ENCODE data around the gene MAP4K2.
"Not testable (repeated sequence)": the region's sequence is repeated elsewhere in the genome, so short reads cannot be mapped to it uniquely, and the experiment has no call there.

The MAP4K2 gene

GRCh38 chr11:64848826-64849597 is 46.0 kb upstream of the MAP4K2 start:
- no peak overlapping the region for H3K4me2 ChIP-seq (ENCODE audit: low read length)
- H3K4me3 ChIP-seq (ENCODE audit: low read depth, low read length) = no peak overlapping the region
- no peak overlapping the region for H3K9ac ChIP-seq
- H3K9me3 ChIP-seq (ENCODE audit: control insufficient read depth, low read length) = no peaks in the 10 kb centered on the region
- TF ChIP-seq, protein P1, sequence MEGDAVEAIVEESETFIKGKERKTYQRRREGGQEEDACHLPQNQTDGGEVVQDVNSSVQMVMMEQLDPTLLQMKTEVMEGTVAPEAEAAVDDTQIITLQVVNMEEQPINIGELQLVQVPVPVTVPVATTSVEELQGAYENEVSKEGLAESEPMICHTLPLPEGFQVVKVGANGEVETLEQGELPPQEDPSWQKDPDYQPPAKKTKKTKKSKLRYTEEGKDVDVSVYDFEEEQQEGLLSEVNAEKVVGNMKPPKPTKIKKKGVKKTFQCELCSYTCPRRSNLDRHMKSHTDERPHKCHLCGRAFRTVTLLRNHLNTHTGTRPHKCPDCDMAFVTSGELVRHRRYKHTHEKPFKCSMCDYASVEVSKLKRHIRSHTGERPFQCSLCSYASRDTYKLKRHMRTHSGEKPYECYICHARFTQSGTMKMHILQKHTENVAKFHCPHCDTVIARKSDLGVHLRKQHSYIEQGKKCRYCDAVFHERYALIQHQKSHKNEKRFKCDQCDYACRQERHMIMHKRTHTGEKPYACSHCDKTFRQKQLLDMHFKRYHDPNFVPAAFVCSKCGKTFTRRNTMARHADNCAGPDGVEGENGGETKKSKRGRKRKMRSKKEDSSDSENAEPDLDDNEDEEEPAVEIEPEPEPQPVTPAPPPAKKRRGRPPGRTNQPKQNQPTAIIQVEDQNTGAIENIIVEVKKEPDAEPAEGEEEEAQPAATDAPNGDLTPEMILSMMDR (IDR thresholded peaks at IDR 0.05) = no peak
- H3K4me1 ChIP-seq = no peaks in the 10 kb centered on the region
- no peak overlapping the region for H2AFZ ChIP-seq
- no peaks in the 10 kb centered on the region for H3K36me3 ChIP-seq (ENCODE audit: control insufficient read depth, insufficient read depth, low read length)
- H3K27me3 ChIP-seq (ENCODE audit: control insufficient read depth, insufficient read depth, low read length) = no peaks in the 10 kb centered on the region
- no peak overlapping the region for H3K27ac ChIP-seq
- H3K79me2 ChIP-seq = no peaks in the 10 kb centered on the region

DNA sequence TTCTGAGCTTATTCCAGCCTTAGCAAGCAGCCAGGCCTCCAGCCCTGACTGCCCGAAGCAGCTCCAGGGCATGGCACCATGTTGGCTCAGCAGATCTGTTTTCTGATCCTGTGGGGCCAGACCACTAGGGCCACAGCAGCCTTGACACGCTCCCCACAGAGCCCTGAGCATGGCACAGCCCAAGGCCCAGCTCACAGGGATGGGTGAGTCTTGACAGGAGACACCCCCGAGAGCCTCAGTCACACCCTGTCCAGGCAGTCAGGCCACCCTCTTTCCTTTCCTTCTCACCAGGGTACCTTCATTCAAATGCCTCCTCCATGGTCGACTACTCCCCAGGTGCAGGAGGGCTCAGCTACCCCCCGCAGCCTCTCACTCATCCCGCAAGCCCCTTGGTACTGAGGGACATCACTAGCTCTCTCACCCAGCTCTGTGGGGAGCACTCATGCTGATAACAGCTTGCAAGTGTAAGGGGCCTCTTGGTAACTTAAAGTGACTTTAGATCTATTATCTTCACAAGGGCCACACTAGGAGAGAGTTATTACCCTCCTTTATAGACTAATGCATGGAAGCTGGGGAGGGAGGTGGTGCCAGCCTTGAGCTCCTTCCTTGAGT is 45.3 kb upstream of the MAP4K2 start:
- H3K27ac ChIP-seq = no peak overlapping the region
- no peak overlapping the region for H3K4me3 ChIP-seq (ENCODE audit: low read depth, low read length)
- no peak overlapping the region for H3K9ac ChIP-seq
- no peaks in the 10 kb centered on the region for H3K79me2 ChIP-seq
- no peaks in the 10 kb centered on the region for H3K4me1 ChIP-seq
- no peaks in the 10 kb centered on the region for H3K9me3 ChIP-seq (ENCODE audit: control insufficient read depth, low read length)
- no peaks in the 10 kb centered on the region for H3K36me3 ChIP-seq (ENCODE audit: control insufficient read depth, insufficient read depth, low read length)
- H3K27me3 ChIP-seq (ENCODE audit: control insufficient read depth, insufficient read depth, low read length) = no peaks in the 10 kb centered on the region
- no peak overlapping the region for H3K4me2 ChIP-seq (ENCODE audit: low read length)
- H2AFZ ChIP-seq = no peak overlapping the region
- TF ChIP-seq, protein P1 (IDR thresholded peaks at IDR 0.05) = no peak

DNA sequence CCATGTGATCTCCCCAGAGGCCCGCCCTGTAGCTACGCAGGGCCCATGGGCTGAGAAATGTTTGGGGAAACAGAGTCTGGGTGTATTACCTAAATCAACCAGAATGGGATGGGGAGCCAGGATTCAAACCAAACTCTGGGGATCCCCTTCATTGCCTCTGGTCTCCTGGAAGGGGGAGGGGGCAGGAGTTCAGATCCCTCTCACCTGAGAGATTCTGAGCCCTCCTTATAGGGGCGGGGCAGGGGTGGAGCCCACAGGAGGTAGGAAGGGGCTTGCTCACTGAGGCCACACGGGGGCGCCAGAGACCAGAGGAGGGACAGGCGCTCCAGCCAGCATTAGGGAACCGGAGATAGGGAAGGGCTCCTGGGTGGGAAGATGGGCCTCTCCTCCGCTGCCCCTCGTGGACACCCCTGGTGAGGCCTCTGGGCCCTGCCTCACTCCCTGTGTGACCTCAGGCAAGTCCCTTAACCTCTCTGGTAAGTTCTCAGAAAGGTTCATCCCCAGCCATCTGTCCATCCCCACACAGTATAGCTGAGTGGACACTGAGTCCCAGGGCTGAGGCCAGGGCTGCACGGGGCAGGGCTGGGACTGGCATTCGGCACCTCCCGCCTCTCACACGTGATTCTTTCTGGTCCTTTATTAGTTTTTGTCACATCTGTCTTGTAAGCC is 44.1 kb upstream of the MAP4K2 start:
- Histone ChIP-seq H3K4me2 (ENCODE audit: low read length) (no peak overlapping the region), H3K9ac (no peak overlapping the region), H3K27ac (no peak overlapping the region), H3K4me1 (no peaks in the 10 kb centered on the region), H3K36me3 (ENCODE audit: control insufficient read depth, insufficient read depth, low read length) (no peaks in the 10 kb centered on the region), H3K27me3 (ENCODE audit: control insufficient read depth, insufficient read depth, low read length) (no peaks in the 10 kb centered on the region), H2AFZ (peak overlapping the region; percentile 34), H3K9me3 (ENCODE audit: control insufficient read depth, low read length) (no peaks in the 10 kb centered on the region), H3K4me3 (ENCODE audit: low read depth, low read length) (no peak overlapping the region), H3K79me2 (no peaks in the 10 kb centered on the region)
- TF ChIP-seq, protein P1 (IDR thresholded peaks at IDR 0.05) = peak; percentile 88

DNA sequence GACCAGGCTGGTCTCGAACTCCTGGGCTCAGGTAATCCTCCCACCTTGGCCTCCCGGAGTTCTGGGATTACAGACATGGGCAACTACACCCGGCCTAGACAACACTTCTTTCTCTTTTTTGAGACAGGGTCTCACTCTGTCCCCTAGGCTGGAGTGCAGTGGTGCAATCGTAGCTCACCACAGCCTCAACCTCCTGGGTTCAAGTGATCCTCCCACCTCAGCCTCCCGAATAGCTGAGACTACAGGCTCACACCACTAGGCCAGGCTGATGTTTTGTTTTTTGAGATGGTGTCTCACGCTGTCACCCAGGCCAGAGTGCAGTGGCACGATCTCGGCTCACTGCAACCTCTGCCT is 42.7 kb upstream of the MAP4K2 start:
- H3K4me1 ChIP-seq; H3K4me3 ChIP-seq (ENCODE audit: low read depth, low read length); H3K27me3 ChIP-seq (ENCODE audit: control insufficient read depth, insufficient read depth, low read length); H3K4me2 ChIP-seq (ENCODE audit: low read length); H3K79me2 ChIP-seq; H2AFZ ChIP-seq; H3K36me3 ChIP-seq (ENCODE audit: control insufficient read depth, insufficient read depth, low read length); H3K27ac ChIP-seq; H3K9ac ChIP-seq; H3K9me3 ChIP-seq (ENCODE audit: control insufficient read depth, low read length): not testable (repeated sequence)

- peak overlapping the region; percentile 75 for H2AFZ ChIP-seq
- TF ChIP-seq, protein P1 (IDR thresholded peaks at IDR 0.05) = no peak
- H3K4me2 ChIP-seq (ENCODE audit: low read length) = peak overlapping the region; percentile 66
- no peaks in the 10 kb centered on the region for H3K27me3 ChIP-seq (ENCODE audit: control insufficient read depth, insufficient read depth, low read length)
- no peaks in the 10 kb centered on the region for H3K79me2 ChIP-seq
- H3K36me3 ChIP-seq (ENCODE audit: control insufficient read depth, insufficient read depth, low read length) = no peaks in the 10 kb centered on the region
- peak overlapping the region; percentile 40 for H3K4me3 ChIP-seq (ENCODE audit: low read depth, low read length)
- H3K9ac ChIP-seq = no peak overlapping the region
- H3K27ac ChIP-seq = peak overlapping the region; percentile 56
- H3K9me3 ChIP-seq (ENCODE audit: control insufficient read depth, low read length) = no peaks in the 10 kb centered on the region
- H3K4me1 ChIP-seq = no peaks in the 10 kb centered on the region
These were observed 42.2 kb upstream of the MAP4K2 start for GRCh38 chr11:64845129-64845775.
